Lower lobe of right lung (tissue), 2 donors: ENCODE results near the gene PYDC2. TPM values are rescaled to one million over a fixed set of nuclear protein-coding genes. Genes with fewer than 3 reads are reported as not detected.

Source experiments
- ATAC-seq, 2 donors: fragments of 200-7000 bp; cut with Tn5 transposase; one replicate each; pipeline ENCODE4 v1.9.1; 2020 to 2022; ENCODE audit warnings: mild to moderate bottlenecking in 2 of 2, moderate library complexity in 2 of 2
- DNase-seq: peaks from one replicate; pipeline ENCODE4 v3.0.0-alpha.2; 2020
- H3K27ac ChIP-seq: fragments of 200-600 bp; one replicate; pipeline ENCODE4 v1.8.0; 2022
- H3K27me3 ChIP-seq: fragments of 200-600 bp; one replicate; pipeline ENCODE4 v1.8.0; 2022; ENCODE audit warnings: low read depth
- H3K36me3 ChIP-seq: fragments of 200-600 bp; one replicate; pipeline ENCODE4 v1.8.0; 2022; ENCODE audit warnings: mild to moderate bottlenecking
- H3K4me1 ChIP-seq: fragments of 200-600 bp; one replicate; pipeline ENCODE4 v1.8.0; 2022
- H3K4me3 ChIP-seq: fragments of 200-600 bp; one replicate; pipeline ENCODE4 v1.8.0; 2022; ENCODE audit warnings: mild to moderate bottlenecking
- H3K9me3 ChIP-seq: fragments of 200-600 bp; one replicate; pipeline ENCODE4 v1.8.0; 2022
- intact Hi-C: fragments of 100-400 bp; cut with DNase I; formaldehyde crosslinking; loops from one replicate; pipeline ENCODE4 v1.11.0; 2022
- total RNA-seq: library from RNA; stranded (reverse); fragmentation: NEBNext Ultra II Directional; extraction: Animal tissue kit (Norgen Biotek cat#: 25700); gene quantifications from one replicate; pipeline ENCODE4 v1.2.1, GENCODE V29; 2021
- TF ChIP-seq, protein P1 (sequence below): fragments of 200-600 bp; IDR thresholded peaks from one replicate; pipeline ENCODE4 v1.8.0; 2022; ENCODE audit warnings: antibody characterized with exemption, mild to moderate bottlenecking
- donor health status: DM: no; HTN: yes; CAD: no; lungs with severe emphysema.

PYDC2 gene
- total RNA-seq, 1 donor from 2014 or later, result not detected

DNA sequence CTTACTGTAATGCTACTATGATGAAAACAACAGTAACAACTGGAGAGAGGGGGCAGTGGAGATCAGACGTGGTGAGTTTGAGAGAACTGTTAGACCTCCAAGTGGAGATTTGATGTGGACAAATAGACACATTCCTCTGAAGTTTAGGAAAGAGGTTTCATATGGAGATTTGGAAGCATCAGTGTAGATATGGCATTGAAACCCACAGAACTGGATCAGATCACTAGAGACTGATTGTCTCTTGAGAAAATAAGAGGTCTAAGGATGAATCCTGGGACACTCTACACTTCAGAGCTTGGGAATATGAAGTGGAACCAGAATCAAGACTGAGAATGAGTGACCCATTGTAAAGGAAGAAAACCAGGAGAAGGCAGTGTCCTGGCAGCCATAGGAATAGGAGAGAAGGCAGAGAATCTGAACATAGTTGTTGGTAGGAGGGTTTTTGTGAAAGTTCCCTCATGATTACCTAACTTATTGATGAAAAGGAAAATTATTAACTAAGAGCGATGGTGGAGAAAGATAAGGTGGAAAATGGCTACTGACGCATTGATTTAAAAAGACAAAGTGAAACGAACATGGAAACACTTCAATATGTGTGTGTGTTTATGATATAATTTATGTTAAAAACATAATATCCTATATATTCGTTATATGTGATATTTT lies 29.7 kb upstream of the PYDC2 start:
- Histone ChIP-seq H3K4me3 (no peak overlapping the region), H3K9me3 (no peaks in the 10 kb centered on the region), H3K27me3 (no peaks in the 10 kb centered on the region), H3K36me3 (no peaks in the 10 kb centered on the region), H3K4me1 (no peaks in the 10 kb centered on the region), H3K27ac (no peak overlapping the region)
- ATAC-seq (no peak), DNase-seq (no peak)
- TF ChIP-seq, protein P1, sequence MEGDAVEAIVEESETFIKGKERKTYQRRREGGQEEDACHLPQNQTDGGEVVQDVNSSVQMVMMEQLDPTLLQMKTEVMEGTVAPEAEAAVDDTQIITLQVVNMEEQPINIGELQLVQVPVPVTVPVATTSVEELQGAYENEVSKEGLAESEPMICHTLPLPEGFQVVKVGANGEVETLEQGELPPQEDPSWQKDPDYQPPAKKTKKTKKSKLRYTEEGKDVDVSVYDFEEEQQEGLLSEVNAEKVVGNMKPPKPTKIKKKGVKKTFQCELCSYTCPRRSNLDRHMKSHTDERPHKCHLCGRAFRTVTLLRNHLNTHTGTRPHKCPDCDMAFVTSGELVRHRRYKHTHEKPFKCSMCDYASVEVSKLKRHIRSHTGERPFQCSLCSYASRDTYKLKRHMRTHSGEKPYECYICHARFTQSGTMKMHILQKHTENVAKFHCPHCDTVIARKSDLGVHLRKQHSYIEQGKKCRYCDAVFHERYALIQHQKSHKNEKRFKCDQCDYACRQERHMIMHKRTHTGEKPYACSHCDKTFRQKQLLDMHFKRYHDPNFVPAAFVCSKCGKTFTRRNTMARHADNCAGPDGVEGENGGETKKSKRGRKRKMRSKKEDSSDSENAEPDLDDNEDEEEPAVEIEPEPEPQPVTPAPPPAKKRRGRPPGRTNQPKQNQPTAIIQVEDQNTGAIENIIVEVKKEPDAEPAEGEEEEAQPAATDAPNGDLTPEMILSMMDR, result no peak
- intact Hi-C loops, result no loop called here

DNA sequence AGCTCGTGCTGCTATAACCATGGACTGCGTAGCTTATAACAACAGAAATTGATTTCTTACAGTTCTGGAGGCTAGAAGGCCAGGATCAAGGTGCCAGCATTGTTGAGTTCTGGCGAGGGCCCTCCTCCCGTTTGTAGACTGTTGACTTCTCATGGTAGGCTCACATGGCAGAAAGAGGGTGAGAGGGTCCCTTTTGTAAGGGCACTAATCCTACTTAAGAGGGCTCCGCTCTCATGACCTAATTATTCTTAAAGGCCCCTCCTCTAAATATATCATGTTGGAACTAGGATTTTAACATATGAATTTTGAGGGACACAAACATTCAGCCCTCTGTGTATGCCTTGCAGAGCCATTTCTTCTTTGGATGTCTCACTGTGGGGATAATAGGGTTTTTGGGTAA lies 28.8 kb upstream of the PYDC2 start:
- DNase-seq (no peak), ATAC-seq (no peak)
- no peak overlapping the region for H3K4me3 ChIP-seq
- H3K9me3 ChIP-seq, result no peaks in the 10 kb centered on the region
- no peaks in the 10 kb centered on the region for H3K36me3 ChIP-seq
- TF ChIP-seq, protein P1, result no peak
- H3K4me1 ChIP-seq, result no peaks in the 10 kb centered on the region
- H3K27me3 ChIP-seq, result no peaks in the 10 kb centered on the region
- no peak overlapping the region for H3K27ac ChIP-seq
- intact Hi-C loops, result no loop called here

DNA sequence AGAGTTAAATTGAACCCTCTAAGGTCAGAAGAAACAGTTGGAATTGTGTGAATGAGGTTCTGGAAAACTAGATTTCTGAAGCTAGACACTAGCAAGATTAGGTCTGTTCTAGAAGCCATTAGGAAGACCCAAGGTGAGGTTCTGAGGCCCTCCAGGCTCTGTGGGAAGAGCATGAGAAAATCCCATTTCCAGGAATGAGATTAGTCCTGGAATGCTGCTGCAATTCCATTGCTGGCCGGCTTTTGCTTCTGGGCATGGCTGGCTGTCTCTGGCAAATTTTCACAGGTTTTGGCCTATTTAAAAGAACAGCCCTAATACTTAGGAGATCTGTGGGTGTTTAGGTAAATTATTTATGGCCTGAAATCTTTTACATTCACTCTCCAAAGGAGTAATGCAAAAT lies 26.9 kb upstream of the PYDC2 start:
- DNase-seq (no peak), ATAC-seq (no peak)
- TF ChIP-seq, protein P1, result no peak
- intact Hi-C loops, result no loop called here
- Histone ChIP-seq H3K4me1 (no peaks in the 10 kb centered on the region), H3K36me3 (no peaks in the 10 kb centered on the region), H3K9me3 (no peaks in the 10 kb centered on the region), H3K27me3 (no peaks in the 10 kb centered on the region), H3K4me3 (no peak overlapping the region), H3K27ac (no peak overlapping the region)

DNA sequence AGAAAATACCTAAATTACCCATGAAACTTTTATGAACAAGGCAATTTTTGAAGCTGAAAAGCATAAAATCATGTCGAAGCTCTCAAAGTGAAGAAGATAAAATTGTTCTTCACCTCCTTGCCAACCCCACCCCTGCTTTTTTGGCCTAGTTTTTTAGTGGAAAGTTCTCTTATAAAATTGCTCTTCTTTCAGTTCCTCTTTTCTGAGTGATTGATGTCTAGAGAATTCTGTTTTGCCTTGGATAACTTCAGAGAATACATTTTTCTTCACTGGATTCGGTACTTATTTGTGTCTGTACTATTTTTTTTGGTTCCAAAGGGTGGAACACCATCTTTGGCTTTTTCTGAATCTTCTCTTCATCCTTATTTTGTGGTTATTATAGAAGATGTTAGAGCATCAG lies 25.0 kb upstream of the PYDC2 start:
- Histone ChIP-seq H3K27ac (no peak overlapping the region), H3K4me1 (no peaks in the 10 kb centered on the region), H3K27me3 (no peaks in the 10 kb centered on the region), H3K36me3 (no peaks in the 10 kb centered on the region), H3K9me3 (no peaks in the 10 kb centered on the region), H3K4me3 (no peak overlapping the region)
- intact Hi-C loops, result no loop called here
- DNase-seq (no peak), ATAC-seq (no peak)
- TF ChIP-seq, protein P1, result no peak

DNA sequence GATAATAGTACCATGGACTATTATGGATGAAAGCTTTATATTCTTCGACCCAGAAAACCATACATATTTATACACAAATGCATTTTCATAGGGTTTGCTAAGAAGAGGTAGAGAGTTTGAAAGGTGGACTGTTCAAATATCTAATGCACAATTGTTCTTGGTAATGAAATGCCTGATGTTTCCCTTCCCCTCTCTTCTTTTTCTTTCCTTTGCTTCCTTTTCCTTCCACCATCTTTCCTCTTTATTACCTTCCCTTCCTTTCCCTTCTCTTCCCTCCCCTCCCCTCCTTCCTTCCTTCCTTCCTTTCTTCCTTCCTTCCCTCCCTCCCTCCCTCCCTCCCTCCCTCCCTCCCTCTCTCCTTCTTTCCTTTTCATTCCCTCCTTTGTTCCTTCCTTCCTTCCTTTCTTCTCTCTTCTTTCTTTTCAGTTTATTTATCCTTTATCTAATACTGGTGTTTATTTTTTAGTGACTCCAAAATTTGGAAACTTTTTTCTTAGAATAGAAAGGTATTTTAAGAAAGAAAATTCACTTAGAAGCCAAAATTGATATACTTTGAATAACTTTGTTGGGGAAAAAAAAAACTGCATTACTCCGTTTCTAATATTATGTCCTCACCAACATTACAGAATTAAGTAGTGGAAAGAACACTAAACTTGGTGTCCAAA lies 22.7 kb upstream of the PYDC2 start:
- DNase-seq, result no peak
- TF ChIP-seq, protein P1, result no peak
- no peak for ATAC-seq
- no peaks in the 10 kb centered on the region for H3K27me3 ChIP-seq
- H3K27ac ChIP-seq, result no peak overlapping the region
- no peak overlapping the region for H3K4me3 ChIP-seq
- H3K36me3 ChIP-seq, result no peaks in the 10 kb centered on the region
- no peaks in the 10 kb centered on the region for H3K9me3 ChIP-seq
- no peaks in the 10 kb centered on the region for H3K4me1 ChIP-seq
- intact Hi-C loops, result no loop called here
